Cardiac muscle cell (in vitro differentiated cells and primary cell): ENCODE results near the gene SLC25A30. TPM values are rescaled to one million over a fixed set of nuclear protein-coding genes. Genes with fewer than 3 reads are reported as not detected.

Experiments
- DNase-seq, 2 donors: peaks; one replicate each; pipeline versions ENCODE4 v3.0.0 to v3.0.0-alpha.2; 2010 to 2017; ENCODE audit warnings: low read depth in 1 of 2, low spot score in 1 of 2
- H3K27ac ChIP-seq: fragments of 200-600 bp; sonication (generic); 2 replicates; pipeline ENCODE4 v1.5.1; 2016
- H3K27me3 ChIP-seq: fragments of 200-600 bp; sonication (generic); 2 replicates; pipeline ENCODE4 v1.6.0; 2016; ENCODE audit warnings: control low read depth
- H3K36me3 ChIP-seq: fragments of 200-600 bp; sonication (generic); 2 replicates; pipeline ENCODE4 v1.5.1; 2016; ENCODE audit warnings: control low read depth
- H3K4me1 ChIP-seq: fragments of 200-600 bp; sonication (generic); 2 replicates; pipeline ENCODE4 v1.8.1; 2017; ENCODE audit warnings: low read depth, mild to moderate bottlenecking, mixed run types
- H3K4me3 ChIP-seq: fragments of 200-600 bp; sonication (generic); 2 replicates; pipeline ENCODE4 v1.5.1; 2016; ENCODE audit warnings: mild to moderate bottlenecking
- H3K9me3 ChIP-seq: fragments of 200-600 bp; sonication (generic); 2 replicates; pipeline ENCODE4 v1.5.1; 2017; ENCODE audit warnings: low read depth, mild to moderate bottlenecking, control low read depth
- CTCF ChIP-seq: IDR thresholded peaks from 2 replicates; pipeline ENCODE4 v1.5.1; 2012; ENCODE audit warnings: low read depth, mild to moderate bottlenecking, low read length
- polyA plus RNA-seq: library from polyadenylated mRNA; unstranded; fragments of >200 nt; fragmentation: Nextera tagmentation; extraction: Ambion mirVana; gene quantifications from 2 replicates; pipeline ENCODE4 v1.2.1, GENCODE V29; 2016
- total RNA-seq: library from RNA; depleted of rRNA; stranded (reverse); fragments of >200 nt; gene quantifications from 2 replicates; pipeline ENCODE4 v1.2.3, GENCODE V29; 2016

SLC25A30 gene
- total and polyA plus RNA-seq, 2 experiments from 2014 or later: 7.4 to 8.6 TPM

GRCh38 chr13:45406421-45406820 lies 11.8 kb downstream of the SLC25A30 start:
- no peak overlapping the region for H3K27ac ChIP-seq
- no peak overlapping the region for H3K4me3 ChIP-seq
- H3K36me3 ChIP-seq: peaks cover 13% of the 10 kb centered on the region
- H3K4me1 ChIP-seq: no peaks in the 10 kb centered on the region
- TF ChIP-seq CTCF: no peak
- no peak for DNase-seq
- H3K27me3 ChIP-seq: no peaks in the 10 kb centered on the region
- H3K9me3 ChIP-seq: no peaks in the 10 kb centered on the region

- no peak for DNase-seq
- Histone ChIP-seq H3K27ac (no peak overlapping the region), H3K4me3 (no peak overlapping the region), H3K36me3 (peaks cover 25% of the 10 kb centered on the region), H3K4me1 (no peaks in the 10 kb centered on the region), H3K9me3 (no peaks in the 10 kb centered on the region), H3K27me3 (no peaks in the 10 kb centered on the region)
- TF ChIP-seq CTCF: no peak
Measured at GRCh38 chr13:45403081-45403480, 15.1 kb downstream of the SLC25A30 start.

GRCh38 chr13:45402641-45403040 lies 15.5 kb downstream of the SLC25A30 start:
- no peak for DNase-seq
- no peaks in the 10 kb centered on the region for H3K4me1 ChIP-seq
- TF ChIP-seq CTCF: no peak
- no peak overlapping the region for H3K4me3 ChIP-seq
- H3K9me3 ChIP-seq: no peaks in the 10 kb centered on the region
- no peaks in the 10 kb centered on the region for H3K27me3 ChIP-seq
- H3K27ac ChIP-seq: no peak overlapping the region
- peaks cover 29% of the 10 kb centered on the region for H3K36me3 ChIP-seq

GRCh38 chr13:45401314-45401713 lies 16.9 kb downstream of the SLC25A30 start:
- Histone ChIP-seq H3K36me3 (peaks cover 29% of the 10 kb centered on the region), H3K27me3 (no peaks in the 10 kb centered on the region), H3K9me3 (no peaks in the 10 kb centered on the region), H3K4me3 (no peak overlapping the region), H3K27ac (no peak overlapping the region), H3K4me1 (no peaks in the 10 kb centered on the region)
- no peak for DNase-seq
- no peak for TF ChIP-seq CTCF

- TF ChIP-seq CTCF: no peak
- Histone ChIP-seq H3K27ac (no peak overlapping the region), H3K9me3 (no peaks in the 10 kb centered on the region), H3K27me3 (no peaks in the 10 kb centered on the region), H3K4me3 (no peak overlapping the region), H3K36me3 (peaks cover 26% of the 10 kb centered on the region), H3K4me1 (no peaks in the 10 kb centered on the region)
- DNase-seq: no peak
Measured at GRCh38 chr13:45398877-45399276, 19.3 kb downstream of the SLC25A30 start.
